KMS-11 (cell line): ENCODE measurements around the gene CDC42BPB.

Source experiments
- H2AFZ ChIP-seq: fragments of 200-600 bp; sonication (generic); 2 replicates; pipeline ENCODE4 v1.6.1; 2016; ENCODE audit warnings: antibody characterized with exemption, mixed run types, low read depth
- H3K27ac ChIP-seq: fragments of 200-600 bp; sonication (generic); 2 replicates; pipeline ENCODE4 v1.6.1; 2016; ENCODE audit warnings: mild to moderate bottlenecking, mixed run types
- H3K27me3 ChIP-seq: fragments of 200-600 bp; sonication (generic); 2 replicates; pipeline ENCODE4 v1.6.1; 2017; ENCODE audit warnings: mild to moderate bottlenecking, low read depth, mixed run types, moderate library complexity; ENCODE audit not compliant: insufficient read depth
- H3K36me3 ChIP-seq: fragments of 200-600 bp; sonication (generic); 2 replicates; pipeline ENCODE4 v1.6.1; 2017; ENCODE audit warnings: mild to moderate bottlenecking, mixed run types; ENCODE audit not compliant: insufficient read depth
- H3K4me1 ChIP-seq: fragments of 200-600 bp; sonication (generic); 2 replicates; pipeline ENCODE4 v1.6.1; 2016; ENCODE audit warnings: mild to moderate bottlenecking, low read depth, mixed run types; ENCODE audit not compliant: poor library complexity, severe bottlenecking
- H3K4me2 ChIP-seq: fragments of 200-600 bp; sonication (generic); 2 replicates; pipeline ENCODE4 v1.7.0; 2016; ENCODE audit warnings: mild to moderate bottlenecking, mixed run types
- H3K4me3 ChIP-seq: fragments of 200-600 bp; sonication (generic); IDR thresholded peaks from 2 replicates; pipeline ENCODE4 v1.6.1; 2017; ENCODE audit warnings: low read depth, low read length, mixed read lengths; ENCODE audit not compliant: insufficient read depth
- H3K79me2 ChIP-seq: fragments of 200-600 bp; sonication (generic); 2 replicates; pipeline ENCODE4 v1.6.1; 2016; ENCODE audit warnings: low read depth, mixed run types; ENCODE audit not compliant: insufficient read depth
- H3K9ac ChIP-seq: fragments of 200-600 bp; sonication (generic); 2 replicates; pipeline ENCODE4 v1.6.1; 2016; ENCODE audit warnings: mild to moderate bottlenecking, mixed run types
- H4K20me1 ChIP-seq: fragments of 200-600 bp; sonication (generic); 2 replicates; pipeline ENCODE4 v1.6.1; 2016; ENCODE audit warnings: mild to moderate bottlenecking, mixed run types; ENCODE audit not compliant: insufficient read depth
- CTCF ChIP-seq: fragments of 200-600 bp; sonication (generic); conservative IDR thresholded peaks from 2 replicates; pipeline ENCODE4 v1.6.1; 2017; ENCODE audit warnings: low read depth, mild to moderate bottlenecking, antibody characterized with exemption, low read length, moderate library complexity, mixed read lengths

CDC42BPB gene

GRCh38 chr14:102971314-102971713 lies 86.0 kb downstream of the CDC42BPB start:
- Histone ChIP-seq H4K20me1 (no peaks in the 10 kb centered on the region), H3K27ac (no peak overlapping the region), H3K4me3 (no peak overlapping the region), H2AFZ (no peak overlapping the region), H3K79me2 (no peaks in the 10 kb centered on the region), H3K36me3 (no peaks in the 10 kb centered on the region), H3K4me2 (no peak overlapping the region), H3K27me3 (no peaks in the 10 kb centered on the region), H3K4me1 (no peaks in the 10 kb centered on the region), H3K9ac (no peak overlapping the region)
- TF ChIP-seq CTCF, result no peak

- Histone ChIP-seq H3K9ac (no peak overlapping the region), H4K20me1 (no peaks in the 10 kb centered on the region), H3K4me1 (no peaks in the 10 kb centered on the region), H3K79me2 (no peaks in the 10 kb centered on the region), H3K27ac (no peak overlapping the region), H3K4me3 (no peak overlapping the region), H3K27me3 (no peaks in the 10 kb centered on the region), H3K36me3 (no peaks in the 10 kb centered on the region), H2AFZ (no peak overlapping the region), H3K4me2 (no peak overlapping the region)
- no peak for TF ChIP-seq CTCF
Measured at GRCh38 chr14:102970496-102970895, 86.9 kb downstream of the CDC42BPB start.

GRCh38 chr14:102969901-102970300 lies 87.4 kb downstream of the CDC42BPB start:
- Histone ChIP-seq H3K9ac (no peak overlapping the region), H4K20me1 (no peaks in the 10 kb centered on the region), H2AFZ (no peak overlapping the region), H3K36me3 (no peaks in the 10 kb centered on the region), H3K27me3 (no peaks in the 10 kb centered on the region), H3K4me2 (no peak overlapping the region), H3K79me2 (no peaks in the 10 kb centered on the region), H3K4me3 (no peak overlapping the region), H3K4me1 (no peaks in the 10 kb centered on the region), H3K27ac (no peak overlapping the region)
- TF ChIP-seq CTCF, result no peak

GRCh38 chr14:102969060-102969791 lies 88.1 kb downstream of the CDC42BPB start:
- Histone ChIP-seq H3K27ac (no peak overlapping the region), H3K79me2 (no peaks in the 10 kb centered on the region), H3K36me3 (no peaks in the 10 kb centered on the region), H2AFZ (no peak overlapping the region), H3K4me3 (no peak overlapping the region), H3K4me2 (no peak overlapping the region), H4K20me1 (no peaks in the 10 kb centered on the region), H3K9ac (no peak overlapping the region), H3K27me3 (no peaks in the 10 kb centered on the region), H3K4me1 (no peaks in the 10 kb centered on the region)
- TF ChIP-seq CTCF, result no peak
